OCI-LY7 (cell line): ENCODE data around the gene COPS9. TPM values are rescaled to one million over a fixed set of nuclear protein-coding genes. Genes with fewer than 3 reads are reported as not detected.

ENCODE experiments used
- BruUV-seq: library from RNA; stranded (reverse); fragments of 400-500 nt; replicated peaks from 2 replicates; lab custom pipeline; 2021; lab: Mats Ljungman, UMichigan
- CTCF ChIA-PET: fragments of 300-600 bp; sonication (Branson Sonifier 250); formaldehyde crosslinking; loops from one replicate; lab custom pipeline; 2022; ENCODE audit warnings: antibody characterized with exemption; ENCODE audit not compliant: unreplicated experiment; lab: Charles Lee
- POLR2A ChIA-PET: fragments of 300-600 bp; sonication (Branson Sonifier 250); formaldehyde crosslinking; loops from one replicate; lab custom pipeline; 2022; ENCODE audit warnings: antibody characterized with exemption; lab: Charles Lee
- DNase-seq: peaks from one replicate; pipeline ENCODE4 v3.0.0-alpha.2; 2015; ENCODE audit warnings: low spot score
- H2AFZ ChIP-seq: fragments of 200-600 bp; sonication (generic), shearing (Covaris generic); 2 replicates; pipeline ENCODE4 v1.6.1; 2014; ENCODE audit warnings: mild to moderate bottlenecking, antibody characterized with exemption, low read length, moderate library complexity
- H3K27ac ChIP-seq: fragments of 200-600 bp; sonication (generic); 2 replicates; pipeline ENCODE4 v1.5.1; 2014; ENCODE audit warnings: mixed run types, low read depth, mild to moderate bottlenecking, moderate library complexity, low read length, inconsistent platforms; ENCODE audit not compliant: poor library complexity, severe bottlenecking
- H3K36me3 ChIP-seq: fragments of 200-600 bp; sonication (generic); 2 replicates; pipeline ENCODE4 v1.6.1; 2014; ENCODE audit warnings: mild to moderate bottlenecking, antibody characterized with exemption, low read length, moderate library complexity, mixed read lengths; ENCODE audit not compliant: insufficient read depth
- H3K4me1 ChIP-seq: fragments of 200-600 bp; sonication (generic); 2 replicates; pipeline ENCODE4 v1.5.1; 2014; ENCODE audit warnings: mild to moderate bottlenecking, low read length; ENCODE audit not compliant: insufficient read depth, poor library complexity, severe bottlenecking
- H3K4me2 ChIP-seq: fragments of 200-600 bp; sonication (generic); 2 replicates; pipeline ENCODE4 v1.6.1; 2014; ENCODE audit warnings: mild to moderate bottlenecking, low read length
- H3K4me3 ChIP-seq: fragments of 200-600 bp; sonication (generic); 2 replicates; pipeline ENCODE4 v1.5.1; 2014; ENCODE audit warnings: mild to moderate bottlenecking, low read depth, low read length; ENCODE audit not compliant: poor library complexity, severe bottlenecking
- H3K79me2 ChIP-seq: fragments of 200-600 bp; sonication (generic); 2 replicates; pipeline ENCODE4 v1.6.1; 2016; ENCODE audit warnings: low read depth, mild to moderate bottlenecking, low read length, moderate library complexity, mixed read lengths; ENCODE audit not compliant: insufficient read depth
- H3K9me2 ChIP-seq: fragments of 200-600 bp; sonication (generic); 2 replicates; pipeline ENCODE4 v1.6.1; 2016; ENCODE audit warnings: mild to moderate bottlenecking, low read length, mixed read lengths; ENCODE audit not compliant: insufficient read depth
- H3K9me3 ChIP-seq: fragments of 200-600 bp; sonication (generic); 2 replicates; pipeline ENCODE4 v1.6.1; 2014; ENCODE audit warnings: mild to moderate bottlenecking, mixed run types, low read length, mixed read lengths
- H4K20me1 ChIP-seq: fragments of 200-600 bp; sonication (generic); 2 replicates; pipeline ENCODE4 v1.6.1; 2014; ENCODE audit warnings: mild to moderate bottlenecking, antibody characterized with exemption, low read length, moderate library complexity, mixed read lengths; ENCODE audit not compliant: insufficient read depth
- CTCF ChIP-seq: fragments of 200-600 bp; sonication (generic); conservative IDR thresholded peaks from 2 replicates; pipeline ENCODE4 v1.5.1; 2014; ENCODE audit warnings: mild to moderate bottlenecking, antibody characterized with exemption, low read length, moderate library complexity, mixed read lengths
- EZH2phosphoT487 ChIP-seq: fragments of 200-600 bp; sonication (generic); IDR thresholded peaks from 2 replicates; pipeline ENCODE4 v1.6.1; 2018; ENCODE audit warnings: low read depth, borderline replicate concordance, mild to moderate bottlenecking, mixed run types, antibody characterized with exemption, low read length, moderate library complexity, mixed read lengths
- intact Hi-C: fragments of 100-400 bp; cut with micrococcal nuclease; formaldehyde crosslinking; loops from one replicate; pipeline ENCODE4 v1.10.0; 2022; ENCODE audit not compliant: unreplicated experiment
- total RNA-seq, 2 experiments: library from RNA; depleted of rRNA in 1 of 2; stranded (reverse); fragments of >200 nt in 1 of 2; shearing (Covaris generic) in 1 of 2; gene quantifications; 2 replicates each; pipeline ENCODE4 v1.2.3, GENCODE V29; 2014 to 2022

The COPS9 gene
- total RNA-seq, 2 experiments from 2014 or later: 106 to 159 TPM

GRCh38 chr2:240138254-240138984, 2.3 kb upstream of the COPS9 start:
- Histone ChIP-seq H3K27ac (no peak overlapping the region), H3K4me1 (peaks cover 17% of the 10 kb centered on the region), H3K4me2 (no peak overlapping the region), H3K9me2 (no peaks in the 10 kb centered on the region), H2AFZ (no peak overlapping the region), H3K79me2 (peaks cover 20% of the 10 kb centered on the region), H3K4me3 (no peak overlapping the region), H3K36me3 (peaks cover 6% of the 10 kb centered on the region; the same call in 1 of the 2 replicates), H3K9me3 (no peaks in the 10 kb centered on the region), H4K20me1 (peaks cover 6% of the 10 kb centered on the region)
- TF ChIP-seq EZH2phosphoT487 (no peak), CTCF (peak; percentile 35; the same call in 1 of the 2 replicates)
- DNase-seq: no peak
- ChIA-PET CTCF (interaction anchor here (0.6 kb wide), 1 partner anchor 24 kb away, joined by 3 read pairs; no protein-coding TSS in a partner anchor), POLR2A (no interaction called here)
- BruUV-seq: no TSS peak
- intact Hi-C loops: no loop called here

- Histone ChIP-seq H3K4me1 (peaks cover 17% of the 10 kb centered on the region), H3K27ac (no peak overlapping the region), H3K36me3 (peaks cover 13% of the 10 kb centered on the region; the same call in 1 of the 2 replicates), H3K9me3 (no peaks in the 10 kb centered on the region), H3K4me3 (no peak overlapping the region), H3K9me2 (no peaks in the 10 kb centered on the region), H3K4me2 (no peak overlapping the region), H3K79me2 (peaks cover 20% of the 10 kb centered on the region), H2AFZ (no peak overlapping the region; the same call in 1 of the 2 replicates), H4K20me1 (peaks cover 6% of the 10 kb centered on the region)
- intact Hi-C loops: loop anchor here (2.0 kb wide), 1 partner anchor 113 kb away; the partner anchor contains the start of gene NDUFA10
- BruUV-seq: no TSS peak
- no peak for DNase-seq
- POLR2A ChIA-PET: no interaction called here
- TF ChIP-seq EZH2phosphoT487: no peak
- no peak for TF ChIP-seq CTCF
- CTCF ChIA-PET: interaction anchor here (0.6 kb wide), 1 partner anchor 25 kb away, joined by 3 read pairs; no protein-coding TSS in a partner anchor
These were observed 1.6 kb upstream of the COPS9 start for GRCh38 chr2:240137596-240138253.
